ENCODE results near the gene PCCA. TPM values are rescaled to one million over a fixed set of nuclear protein-coding genes. Genes with fewer than 3 reads are reported as not detected.

Gene PCCA
- total and polyA plus RNA-seq, 4 donors: 8.3 to 71.8 (median 22.8) TPM

DNA sequence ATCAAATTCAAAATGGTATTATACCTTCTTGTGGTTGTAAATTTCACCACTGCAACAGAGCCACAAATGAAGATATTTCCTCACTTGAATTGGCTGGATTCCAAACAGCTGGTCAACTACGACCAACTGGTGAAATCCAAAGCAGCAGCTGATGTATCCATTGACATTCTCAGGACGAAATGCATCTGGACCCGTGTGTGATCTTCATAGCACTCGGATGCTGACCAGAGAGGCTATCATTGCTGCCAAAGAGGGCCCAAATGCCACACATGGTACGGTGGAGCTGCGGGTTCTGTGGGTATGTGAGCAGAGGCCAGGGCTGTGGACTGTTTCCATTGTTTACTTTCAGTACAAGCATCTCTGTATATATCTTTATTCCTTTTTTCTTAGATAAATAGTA, 25.6 kb upstream of the PCCA start:
- Histone ChIP-seq H3K36me3 (ENCODE audit: control insufficient read depth in 4 of 4, insufficient read depth in 4 of 4, low read length in 4 of 4) (no peaks in the 10 kb centered on the region), H3K9me3 (ENCODE audit: control insufficient read depth in 4 of 4, insufficient read depth in 3 of 4, low read length in 3 of 4) (no peaks in the 10 kb centered on the region), H3K27ac (ENCODE audit: low read depth in 1 of 2, low read length in 1 of 2) (no peak overlapping the region), H3K9ac (ENCODE audit: insufficient read depth in 1 of 2, low read length in 2 of 2) (no peak overlapping the region), H3K4me1 (ENCODE audit: control insufficient read depth in 5 of 5, insufficient read depth in 5 of 5, low read length in 5 of 5) (peaks cover 0 to 10% (median 0%) of the 10 kb centered on the region in 5 donors), H3K4me3 (no peak overlapping the region), H3K27me3 (ENCODE audit: control insufficient read depth in 3 of 3, insufficient read depth in 3 of 3, low read length in 2 of 3) (no peaks in the 10 kb centered on the region)
- DNase-seq (peak; percentile 53 to 83 (median 79)), ATAC-seq (ENCODE audit: insufficient read depth, low FRiP score) (no peak)
- TF ChIP-seq, protein P1, sequence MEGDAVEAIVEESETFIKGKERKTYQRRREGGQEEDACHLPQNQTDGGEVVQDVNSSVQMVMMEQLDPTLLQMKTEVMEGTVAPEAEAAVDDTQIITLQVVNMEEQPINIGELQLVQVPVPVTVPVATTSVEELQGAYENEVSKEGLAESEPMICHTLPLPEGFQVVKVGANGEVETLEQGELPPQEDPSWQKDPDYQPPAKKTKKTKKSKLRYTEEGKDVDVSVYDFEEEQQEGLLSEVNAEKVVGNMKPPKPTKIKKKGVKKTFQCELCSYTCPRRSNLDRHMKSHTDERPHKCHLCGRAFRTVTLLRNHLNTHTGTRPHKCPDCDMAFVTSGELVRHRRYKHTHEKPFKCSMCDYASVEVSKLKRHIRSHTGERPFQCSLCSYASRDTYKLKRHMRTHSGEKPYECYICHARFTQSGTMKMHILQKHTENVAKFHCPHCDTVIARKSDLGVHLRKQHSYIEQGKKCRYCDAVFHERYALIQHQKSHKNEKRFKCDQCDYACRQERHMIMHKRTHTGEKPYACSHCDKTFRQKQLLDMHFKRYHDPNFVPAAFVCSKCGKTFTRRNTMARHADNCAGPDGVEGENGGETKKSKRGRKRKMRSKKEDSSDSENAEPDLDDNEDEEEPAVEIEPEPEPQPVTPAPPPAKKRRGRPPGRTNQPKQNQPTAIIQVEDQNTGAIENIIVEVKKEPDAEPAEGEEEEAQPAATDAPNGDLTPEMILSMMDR (IDR thresholded peaks at IDR 0.05; ENCODE audit: control extremely low read depth, extremely low read depth): no peak
- 66 to 74% methylated on average over 6 of the region's 6 CpGs for WGBS, 2 donors

DNA sequence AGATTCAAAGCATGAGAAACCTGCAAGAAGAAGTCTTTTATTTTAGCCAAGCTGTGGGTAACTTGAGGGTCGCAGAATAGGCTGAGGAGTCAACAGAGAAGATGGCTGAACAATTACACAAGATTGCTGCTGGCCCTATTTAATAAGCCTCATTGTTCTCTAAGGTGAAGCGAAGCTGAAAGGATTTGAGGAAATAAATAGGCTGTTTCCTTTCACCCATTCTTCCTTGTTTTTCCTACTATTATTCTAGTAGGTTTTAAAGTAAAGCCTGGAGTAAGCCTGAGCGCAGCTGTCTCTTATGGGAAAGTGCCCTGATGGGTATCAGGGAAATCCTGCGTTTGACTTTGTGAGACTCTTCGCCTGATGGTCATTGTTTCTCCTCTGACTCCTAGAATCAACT, 25.0 kb upstream of the PCCA start:
- ATAC-seq (ENCODE audit: insufficient read depth, low FRiP score) (no peak), DNase-seq (no peak)
- TF ChIP-seq, protein P1 (IDR thresholded peaks at IDR 0.05; ENCODE audit: control extremely low read depth, extremely low read depth): no peak
- Histone ChIP-seq H3K9me3 (ENCODE audit: control insufficient read depth in 4 of 4, insufficient read depth in 3 of 4, low read length in 3 of 4) (no peaks in the 10 kb centered on the region), H3K4me1 (ENCODE audit: control insufficient read depth in 5 of 5, insufficient read depth in 5 of 5, low read length in 5 of 5) (peaks cover 0 to 10% (median 0%) of the 10 kb centered on the region in 5 donors), H3K9ac (ENCODE audit: insufficient read depth in 1 of 2, low read length in 2 of 2) (no peak overlapping the region), H3K4me3 (no peak overlapping the region), H3K27me3 (ENCODE audit: control insufficient read depth in 3 of 3, insufficient read depth in 3 of 3, low read length in 2 of 3) (no peaks in the 10 kb centered on the region), H3K36me3 (ENCODE audit: control insufficient read depth in 4 of 4, insufficient read depth in 4 of 4, low read length in 4 of 4) (no peaks in the 10 kb centered on the region), H3K27ac (ENCODE audit: low read depth in 1 of 2, low read length in 1 of 2) (no peak overlapping the region)
- WGBS, 2 donors: 70 to 71% methylated on average over 5 of the region's 5 CpGs

DNA sequence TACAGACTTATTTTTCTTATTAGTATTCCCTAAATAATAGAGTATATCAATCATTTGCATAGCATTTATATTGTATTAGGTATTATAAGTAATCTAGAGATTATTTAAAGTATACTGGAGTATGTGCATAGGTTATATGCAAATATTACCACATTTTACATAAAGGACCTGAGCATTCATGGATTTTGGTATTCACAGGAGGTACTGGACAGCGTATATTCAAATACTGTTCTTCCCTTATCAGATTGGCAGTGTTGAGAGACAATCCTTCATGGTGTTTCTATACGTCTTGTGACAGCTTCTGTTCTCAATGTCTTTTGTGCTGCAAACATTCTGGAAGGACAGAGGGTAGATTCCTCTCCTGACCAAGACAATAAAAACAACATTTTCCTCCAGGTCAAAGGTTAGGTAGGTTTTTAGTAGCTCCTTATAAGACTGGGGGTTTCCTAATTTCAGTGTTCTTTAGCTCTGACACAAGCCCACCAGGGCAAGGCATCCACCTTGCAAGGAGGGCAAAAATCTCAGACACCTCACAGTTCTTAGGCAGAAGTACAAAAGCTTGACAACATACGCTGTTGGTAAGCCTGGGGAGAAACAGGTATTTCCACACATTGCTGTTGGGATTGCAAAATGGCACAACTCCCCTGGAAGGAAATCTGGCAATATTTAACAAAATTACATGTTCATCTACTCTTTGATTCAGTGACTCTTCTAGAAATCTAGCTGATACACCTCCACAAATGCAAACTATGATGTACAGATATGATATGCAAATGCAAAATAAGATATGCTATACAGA, 20.6 kb upstream of the PCCA start:
- Histone ChIP-seq H3K9me3 (ENCODE audit: control insufficient read depth in 4 of 4, insufficient read depth in 3 of 4, low read length in 3 of 4) (no peaks in the 10 kb centered on the region), H3K27me3 (ENCODE audit: control insufficient read depth in 3 of 3, insufficient read depth in 3 of 3, low read length in 2 of 3) (no peaks in the 10 kb centered on the region), H3K27ac (ENCODE audit: low read depth in 1 of 2, low read length in 1 of 2) (no peak overlapping the region), H3K9ac (ENCODE audit: insufficient read depth in 1 of 2, low read length in 2 of 2) (no peak overlapping the region), H3K4me3 (no peak overlapping the region), H3K4me1 (ENCODE audit: control insufficient read depth in 5 of 5, insufficient read depth in 5 of 5, low read length in 5 of 5) (peaks cover 0 to 6% (median 0%) of the 10 kb centered on the region in 5 donors), H3K36me3 (ENCODE audit: control insufficient read depth in 4 of 4, insufficient read depth in 4 of 4, low read length in 4 of 4) (no peaks in the 10 kb centered on the region)
- TF ChIP-seq, protein P1 (IDR thresholded peaks at IDR 0.05; ENCODE audit: control extremely low read depth, extremely low read depth): no peak
- 71 to 85% methylated on average over 3 of the region's 3 CpGs for WGBS, 2 donors
- ATAC-seq (ENCODE audit: insufficient read depth, low FRiP score): no peak
- DNase-seq: no peak

All from lung (tissue), 12 donors.